NCI-H1694 treated with DMSO at 0.1 percent for 48 hours (cell line): ENCODE results near the gene SLC10A7.

Experiments
- DNase-seq: peaks from one replicate; lab custom pipeline; 2025; lab: John Stamatoyannopoulos, UW

Gene SLC10A7

DNA sequence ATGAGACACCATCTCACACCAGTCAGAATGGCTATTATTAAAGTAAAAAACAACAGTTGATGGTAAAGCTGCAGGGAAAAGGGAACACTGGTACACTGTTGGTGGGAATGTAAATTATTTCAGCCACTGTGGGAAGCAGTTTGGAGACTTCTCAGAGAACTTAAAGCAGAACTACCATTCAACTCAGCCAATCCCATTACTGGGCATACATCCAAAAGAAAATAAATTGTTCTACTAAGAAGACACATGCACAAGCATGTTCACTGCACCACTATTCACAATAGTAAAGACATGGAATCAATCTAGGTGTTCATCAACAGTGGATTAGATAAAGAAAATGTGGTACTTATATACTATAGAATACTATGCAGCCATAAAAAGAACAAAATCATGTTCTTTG is 172.4 kb downstream of the SLC10A7 start:
- DNase-seq: no peak

DNA sequence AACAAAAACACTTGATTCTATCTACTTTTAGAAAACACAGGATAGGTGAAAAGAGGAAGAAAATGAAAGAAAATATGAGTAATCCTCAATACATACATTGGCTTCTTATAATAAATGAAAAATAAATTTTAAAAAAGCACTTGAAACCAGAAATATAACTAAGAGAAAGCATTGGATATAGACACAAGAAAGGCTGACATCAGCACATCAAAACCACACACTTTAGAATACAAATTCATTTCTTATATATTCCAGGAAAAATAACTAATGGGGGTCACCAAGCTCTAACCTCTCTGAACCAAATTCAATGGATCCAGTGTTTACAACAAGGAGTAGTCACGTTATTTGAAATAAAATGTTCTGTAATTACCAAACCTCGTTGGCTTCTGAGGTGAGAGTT is 173.9 kb downstream of the SLC10A7 start:
- no peak for DNase-seq

DNA sequence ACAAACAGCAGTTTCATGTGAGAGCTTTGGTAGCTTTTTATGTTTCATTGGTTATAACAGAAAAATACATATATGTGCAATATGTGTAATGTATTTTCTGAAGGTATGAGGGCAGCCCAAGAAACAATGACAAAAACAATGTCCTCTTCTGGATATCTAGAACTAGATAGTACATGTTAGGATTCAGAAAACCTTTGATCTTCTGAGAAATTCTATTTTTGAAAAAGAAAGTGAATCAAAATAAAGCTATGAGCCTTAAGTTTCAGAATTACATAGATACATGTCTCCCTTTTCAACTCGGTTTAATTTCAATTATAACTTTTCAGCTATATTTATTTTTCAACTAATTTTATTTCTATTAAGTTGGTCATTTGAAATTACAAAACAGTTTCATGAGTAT is 175.5 kb downstream of the SLC10A7 start:
- DNase-seq: no peak

DNA sequence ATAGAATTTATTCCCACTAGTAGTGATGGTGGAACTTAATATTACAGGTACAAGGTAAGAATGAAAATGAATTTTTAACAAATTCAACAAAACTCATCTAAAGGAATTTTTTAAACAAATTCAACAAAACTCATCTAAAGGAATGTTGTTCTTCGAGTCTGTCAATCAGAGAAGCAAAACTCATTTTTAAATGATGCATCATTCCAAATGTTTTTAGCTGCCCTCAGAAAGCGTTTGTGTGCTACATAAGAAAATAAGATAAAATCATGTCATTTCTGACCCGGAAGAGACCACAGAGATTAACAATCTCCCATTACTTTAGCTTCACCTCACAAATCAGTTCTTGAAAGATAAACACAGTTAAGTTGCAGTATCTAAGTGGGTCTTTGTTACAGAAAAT is 178.0 kb downstream of the SLC10A7 start:
- no peak for DNase-seq

GRCh38 chr4:146343199-146343598 is 178.5 kb downstream of the SLC10A7 start:
- DNase-seq: no peak

DNA sequence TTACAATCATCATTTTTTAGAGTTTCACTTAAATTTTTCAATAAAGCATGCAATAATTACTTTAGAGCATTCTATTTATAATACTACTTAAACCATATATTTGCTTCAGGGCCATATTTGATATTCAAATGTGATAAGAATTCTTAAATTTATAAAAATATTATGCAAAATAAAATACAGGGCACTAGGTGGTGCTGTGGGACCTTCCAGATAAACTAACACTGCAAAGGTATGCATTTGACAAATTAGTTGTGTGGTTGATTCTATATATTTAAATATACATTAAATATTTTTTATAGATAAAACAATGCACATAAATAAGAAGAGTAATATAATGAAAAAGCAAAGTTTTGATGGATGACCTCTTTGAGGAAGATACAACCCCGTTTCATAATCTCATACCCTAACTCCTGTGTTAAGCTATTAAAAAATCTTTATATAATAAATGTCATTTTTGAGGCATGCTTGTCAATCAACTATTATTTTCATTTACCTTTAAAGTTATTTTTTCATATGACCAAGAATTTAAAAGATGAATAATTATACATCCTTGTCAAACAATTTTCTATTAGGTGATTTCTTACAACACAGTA is 179.0 kb downstream of the SLC10A7 start:
- peak; percentile 38 for DNase-seq

DNA sequence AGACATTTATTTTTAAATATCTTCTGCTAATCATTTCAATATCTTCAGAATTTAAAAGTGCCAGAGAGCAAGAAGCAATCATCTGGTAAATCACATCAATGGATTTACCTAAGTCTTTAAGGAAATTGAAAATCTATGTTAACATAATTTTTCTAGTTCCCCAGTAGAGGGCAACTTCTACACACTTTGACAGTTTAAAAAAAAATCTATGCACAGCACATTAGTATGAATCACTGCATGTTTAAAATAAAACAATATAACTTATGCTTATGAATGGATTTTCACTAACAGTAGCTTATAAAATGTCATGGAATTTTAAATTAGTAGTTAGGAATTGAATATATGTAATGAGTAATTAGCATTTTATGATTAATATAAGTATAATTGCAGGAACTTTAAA is 180.9 kb downstream of the SLC10A7 start:
- DNase-seq: peak; percentile 16

GRCh38 chr4:146338512-146338911 is 183.2 kb downstream of the SLC10A7 start:
- no peak for DNase-seq

DNA sequence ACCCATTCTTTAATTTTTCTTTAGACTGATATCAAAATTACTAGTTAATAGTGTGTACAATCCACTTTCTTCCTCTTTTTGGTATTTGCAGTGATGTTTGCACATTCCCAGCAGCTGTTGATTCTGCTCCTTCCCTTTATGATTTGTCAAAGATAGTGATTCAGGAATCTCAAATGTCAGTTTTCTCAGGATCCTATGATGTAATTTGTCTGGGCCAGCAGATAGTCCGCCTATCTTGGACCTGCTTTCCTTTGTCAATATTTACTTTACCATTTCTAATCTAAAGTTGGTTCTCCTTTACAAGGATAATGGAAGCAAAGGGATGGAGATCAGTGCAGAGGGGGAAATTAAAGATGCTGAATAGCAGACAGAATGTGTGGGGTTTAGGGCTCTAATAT is 185.3 kb downstream of the SLC10A7 start:
- DNase-seq: no peak

GRCh38 chr4:146335763-146336409 is 185.9 kb downstream of the SLC10A7 start:
- no peak for DNase-seq

- no peak for DNase-seq
Measured at GRCh38 chr4:146334862-146335449, 186.8 kb downstream of the SLC10A7 start.

GRCh38 chr4:146333895-146334262 is 187.9 kb downstream of the SLC10A7 start:
- no peak for DNase-seq

DNA sequence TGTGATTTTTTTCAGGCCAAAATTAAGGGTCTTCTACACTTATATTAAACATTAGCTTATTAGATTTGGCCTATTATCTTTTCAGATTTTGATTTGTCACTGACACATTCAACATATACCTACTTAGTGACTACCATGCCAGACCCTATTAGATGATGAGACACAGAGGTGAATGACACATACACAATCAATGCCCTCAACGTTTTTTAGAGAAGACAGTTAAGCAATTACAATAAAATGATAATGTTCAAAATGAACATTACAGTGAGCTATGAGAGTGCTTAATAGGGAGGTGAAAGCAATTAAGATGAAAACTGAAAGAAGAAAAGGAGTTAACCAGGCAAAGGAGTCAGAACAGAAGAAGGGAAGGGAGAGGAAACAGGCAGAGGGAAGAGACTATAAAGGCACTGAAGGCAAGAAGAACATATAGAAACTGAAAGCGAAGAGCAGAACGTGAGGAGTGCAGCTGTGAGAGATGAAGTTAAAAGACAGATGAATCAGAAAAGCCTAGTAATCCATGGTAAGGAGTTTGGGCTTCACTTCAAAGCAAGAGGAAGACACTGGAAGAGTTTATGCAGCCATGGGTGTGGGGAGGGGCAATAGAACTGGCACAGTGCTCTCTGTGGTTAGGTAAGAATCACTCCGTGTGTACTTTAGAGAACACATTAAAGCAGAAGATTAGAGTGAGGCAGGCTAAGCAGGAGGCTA is 188.4 kb downstream of the SLC10A7 start:
- DNase-seq: no peak

DNA sequence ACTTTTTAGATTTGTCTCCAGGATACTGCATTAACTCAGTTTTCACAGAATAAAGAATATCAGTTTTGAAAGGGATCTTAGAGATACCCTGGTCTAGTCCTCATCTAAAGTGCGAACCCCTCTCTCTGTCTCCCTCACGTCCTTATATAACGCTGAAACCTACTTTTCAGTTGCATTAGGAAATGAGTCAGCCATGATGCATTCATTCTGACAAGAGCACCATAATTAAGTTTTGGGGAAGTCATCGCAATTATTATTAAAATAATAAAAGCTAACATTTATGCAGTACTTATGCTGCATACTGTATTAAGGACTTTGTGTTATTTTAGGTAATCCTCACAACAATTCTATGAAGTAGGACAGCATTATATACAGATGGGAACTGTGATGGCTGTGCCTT is 191.3 kb downstream of the SLC10A7 start:
- no peak for DNase-seq

DNA sequence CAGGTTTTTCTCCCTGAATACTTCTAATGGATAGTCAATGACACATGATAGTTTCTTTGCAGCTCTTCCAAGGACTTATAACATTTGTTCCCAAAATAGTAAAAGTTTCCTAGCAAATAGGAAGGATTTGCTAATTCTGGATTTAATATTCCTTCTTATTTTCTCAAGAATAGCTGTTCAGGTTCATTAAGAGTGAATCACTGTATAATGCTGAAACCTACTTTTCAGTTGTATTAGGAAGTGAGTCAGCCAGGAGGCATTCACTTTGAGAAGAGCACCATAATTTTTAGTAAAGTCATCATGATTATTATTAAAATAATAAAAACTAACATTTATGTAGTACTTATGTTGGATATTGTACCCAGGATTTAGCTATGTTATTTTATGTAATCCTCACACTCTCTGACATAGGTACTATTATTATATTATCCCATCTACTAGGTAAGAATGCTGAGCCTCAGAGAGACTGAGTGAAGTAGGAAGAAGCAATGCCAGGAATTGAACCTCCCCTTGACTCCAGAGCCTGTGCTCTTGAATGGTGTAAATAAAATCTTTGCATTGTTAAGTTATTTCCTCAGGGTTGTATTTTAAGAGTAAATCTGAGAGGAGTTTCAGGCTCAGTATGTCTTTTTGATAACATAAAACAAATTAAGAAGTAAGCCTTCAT is 192.6 kb downstream of the SLC10A7 start:
- DNase-seq: no peak

- DNase-seq: no peak
Measured at GRCh38 chr4:146327859-146328650, 193.7 kb downstream of the SLC10A7 start.

- DNase-seq: no peak
Measured at GRCh38 chr4:146318894-146319293, 202.8 kb downstream of the SLC10A7 start.

- DNase-seq: no peak
Measured at GRCh38 chr4:146317783-146318182, 204.0 kb downstream of the SLC10A7 start.

- DNase-seq: no peak
Measured at GRCh38 chr4:146315184-146315583, 206.6 kb downstream of the SLC10A7 start.

DNA sequence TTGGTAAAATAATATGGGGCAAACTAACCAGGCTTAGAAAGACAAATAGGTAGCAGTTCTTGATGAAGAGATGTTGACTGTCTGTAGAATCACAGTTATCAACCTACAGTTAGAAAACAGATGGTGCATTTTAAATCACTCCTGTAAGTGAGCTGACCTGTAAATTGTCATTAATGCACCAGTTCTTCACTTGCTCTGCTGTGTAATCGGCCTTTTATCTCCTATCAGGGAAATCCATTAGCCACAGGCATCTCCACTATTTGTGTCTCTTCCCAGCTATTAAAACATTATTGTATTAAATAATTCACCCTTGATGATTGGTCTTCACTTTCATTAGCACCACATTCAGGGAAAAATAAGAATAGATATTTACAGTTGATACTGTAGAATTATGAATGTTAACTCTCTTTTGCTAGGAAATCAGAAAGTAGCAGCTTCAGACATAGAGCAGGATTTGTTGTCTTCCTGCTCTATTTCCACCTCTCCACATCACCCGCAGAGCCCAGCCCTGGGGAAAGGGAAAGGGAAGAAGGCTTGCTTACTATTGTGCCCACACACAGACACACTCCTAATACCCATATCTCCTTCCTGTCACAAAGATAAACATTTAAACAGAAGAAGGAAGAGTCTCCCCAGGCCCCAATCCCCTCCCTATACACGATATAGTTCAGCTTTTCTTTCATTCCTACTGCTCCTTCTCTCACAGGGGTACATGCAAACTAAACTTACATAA is 210.3 kb downstream of the SLC10A7 start:
- DNase-seq: no peak
